Measurements from ENCODE around the gene NMNAT3. TPM values are rescaled to one million over a fixed set of nuclear protein-coding genes. Genes with fewer than 3 reads are reported as not detected.

Gene NMNAT3
- total RNA-seq, 1 experiment from 2014 or later, result 1.3 TPM

GRCh38 chr3:139715166-139715565 lies 37.4 kb upstream of the NMNAT3 start:
- Histone ChIP-seq H3K4me1 (ENCODE audit: insufficient read depth, low read length) (no peaks in the 10 kb centered on the region), H3T11ph (ENCODE audit: low read length) (no peak overlapping the region), H3K9me3 (ENCODE audit: control insufficient read depth, low read depth, low read length) (no peaks in the 10 kb centered on the region), H3K79me2 (ENCODE audit: insufficient read depth, low read length) (no peaks in the 10 kb centered on the region), H4K8ac (replicated peaks; ENCODE audit: insufficient read length, low read depth, low read length) (no peak overlapping the region), H4K91ac (ENCODE audit: insufficient read length, low read depth, low read length) (no peak overlapping the region), H3K79me1 (ENCODE audit: insufficient read depth, low read depth, low read length, poor library complexity, severe bottlenecking) (no peaks in the 10 kb centered on the region), H3K23me2 (ENCODE audit: insufficient read length, low read depth, low read length, poor library complexity, severe bottlenecking) (no peaks in the 10 kb centered on the region), H4K20me1 (ENCODE audit: control insufficient read depth, insufficient read depth, insufficient read length) (no peaks in the 10 kb centered on the region), H3K27ac (ENCODE audit: insufficient read length, low read depth, low read length) (no peak overlapping the region), H3K56ac (ENCODE audit: insufficient read length, low read depth, low read length) (no peak overlapping the region), H3K18ac (ENCODE audit: insufficient read length, low read depth, low read length) (no peak overlapping the region), H3K9ac (ENCODE audit: extremely low read depth, insufficient read length, low read length) (no peak overlapping the region), H3K23ac (ENCODE audit: insufficient read length, low read depth, low read length) (no peak overlapping the region), H2BK5ac (ENCODE audit: insufficient read length, low read length) (no peak overlapping the region), H3K14ac (ENCODE audit: insufficient read depth, low read length) (no peak overlapping the region), H3K4ac (ENCODE audit: low read depth, low read length) (no peak overlapping the region), H2BK20ac (ENCODE audit: low read depth, low read length, poor library complexity, severe bottlenecking) (no peak overlapping the region), H4K5ac (ENCODE audit: insufficient read length, low read depth, low read length) (no peak overlapping the region), H2AFZ (ENCODE audit: low read length) (no peak overlapping the region), H2BK12ac (ENCODE audit: insufficient read length, low read depth, low read length) (no peak overlapping the region), H2BK15ac (ENCODE audit: low read depth, low read length) (no peak overlapping the region), H3K4me2 (ENCODE audit: insufficient read depth, insufficient read length, low read length) (no peak overlapping the region), H2AK5ac (ENCODE audit: insufficient read length, low read length) (no peak overlapping the region), H2BK120ac (ENCODE audit: low read depth, low read length, poor library complexity, severe bottlenecking) (no peak overlapping the region), H3K27me3 (ENCODE audit: insufficient read depth, low read length) (no peaks in the 10 kb centered on the region)
- Mint-ChIP-seq H3K9me3 (no peaks in the 10 kb centered on the region), H3K36me3 (ENCODE audit: insufficient read depth in 1 of 3, low read depth in 3 of 3) (no peaks in the 10 kb centered on the region), H3K27me3 (ENCODE audit: low read depth) (peaks cover 5% of the 10 kb centered on the region), H3K27ac (no peak overlapping the region), H3K4me1 (peaks cover 4 to 8% of the 10 kb centered on the region in 2 experiments; a peak in 3 of 4 replicates), H3K4me3 (no peak overlapping the region)
- no peak for TF ChIP-seq CTCF (conservative IDR thresholded peaks at IDR 0.05)
- WGBS (ENCODE audit: extremely low coverage, insufficient read length, low lambda C conversion rate), result no CpG with 5 or more reads among the region's 2 CpGs
- DNase-seq, result no peak
